WTC11 (cell line): ENCODE measurements around the gene NME4. TPM values are rescaled to one million over a fixed set of nuclear protein-coding genes. Genes with fewer than 3 reads are reported as not detected.

Experiments used
- ATAC-seq: fragments of 200-7000 bp; cut with Tn5 transposase; 2 replicates; pipeline ENCODE4 v1.10.0; 2021; ENCODE audit warnings: mild to moderate bottlenecking, moderate library complexity
- CTCF ChIA-PET: fragments of 300-600 bp; sonication (Branson Sonifier 250); formaldehyde crosslinking; loops from one replicate; lab custom pipeline; 2021; ENCODE audit warnings: antibody characterized with exemption; lab: Charles Lee
- POLR2A ChIA-PET: fragments of 350-600 bp; sonication (Branson Sonifier 250); formaldehyde crosslinking; loops from one replicate; lab custom pipeline; 2021; ENCODE audit warnings: antibody characterized with exemption; lab: Charles Lee
- DNase-seq: peaks from one replicate; pipeline ENCODE4 v3.0.0; 2021; ENCODE audit warnings: low spot score
- H3K27ac Mint-ChIP-seq: 2 replicates; pipeline ENCODE4 v1.8.0; 2021; ENCODE audit warnings: mixed read lengths
- H3K27me3 Mint-ChIP-seq: 2 replicates; pipeline ENCODE4 v1.8.0; 2021; ENCODE audit warnings: low read depth, mild to moderate bottlenecking, moderate library complexity, mixed read lengths
- H3K36me3 Mint-ChIP-seq: 2 replicates; pipeline ENCODE4 v1.8.0; 2021; ENCODE audit warnings: mixed read lengths
- H3K4me1 Mint-ChIP-seq: 2 replicates; pipeline ENCODE4 v1.8.0; 2022; ENCODE audit warnings: mixed read lengths
- H3K4me3 Mint-ChIP-seq: 2 replicates; pipeline ENCODE4 v1.8.0; 2021; ENCODE audit warnings: mild to moderate bottlenecking, moderate library complexity, mixed read lengths
- H3K9me3 Mint-ChIP-seq: 2 replicates; pipeline ENCODE4 v1.8.0; 2021; ENCODE audit warnings: mixed read lengths
- CREB1 ChIP-seq: sonication (generic); formaldehyde crosslinking; IDR thresholded peaks from 2 replicates; pipeline ENCODE4 v1.8.0; 2023; ENCODE audit warnings: mild to moderate bottlenecking, missing genetic modification reagents
- CREM ChIP-seq: sonication (generic); formaldehyde crosslinking; IDR thresholded peaks from 2 replicates; pipeline ENCODE4 v1.8.1; 2022; ENCODE audit warnings: mild to moderate bottlenecking, missing genetic modification reagents, moderate library complexity
- EMX1 ChIP-seq: fragments of 250-450 bp; sonication (Bioruptor Pico); IDR thresholded peaks from 2 replicates; pipeline ENCODE4 v1.8.0; 2021; ENCODE audit warnings: mild to moderate bottlenecking
- ESRRA ChIP-seq: sonication (generic); formaldehyde crosslinking; IDR thresholded peaks from 2 replicates; pipeline ENCODE4 v1.8.1; 2022; ENCODE audit warnings: mild to moderate bottlenecking, missing genetic modification reagents, borderline replicate concordance
- FOXP1 ChIP-seq: sonication (generic); formaldehyde crosslinking; IDR thresholded peaks from 2 replicates; pipeline ENCODE4 v1.8.0; 2022; ENCODE audit warnings: missing genetic modification reagents, mild to moderate bottlenecking, moderate library complexity, borderline replicate concordance
- HMGA2 ChIP-seq: fragments of 250-450 bp; sonication (Bioruptor Pico); IDR thresholded peaks from 2 replicates; pipeline ENCODE4 v1.4.0; 2021; ENCODE audit warnings: mild to moderate bottlenecking, moderate library complexity
- JAZF1 ChIP-seq: fragments of 250-450 bp; sonication (Bioruptor Pico); IDR thresholded peaks from 2 replicates; pipeline ENCODE4 v1.9.0; 2021; ENCODE audit warnings: moderate library complexity, mild to moderate bottlenecking, inconsistent platforms
- JUN ChIP-seq: sonication (generic); formaldehyde crosslinking; IDR thresholded peaks from 2 replicates; pipeline ENCODE4 v1.8.0; 2023; ENCODE audit warnings: mild to moderate bottlenecking, missing genetic modification reagents
- MAX ChIP-seq: sonication (generic); formaldehyde crosslinking; IDR thresholded peaks from 2 replicates; pipeline ENCODE4 v1.8.0; 2022; ENCODE audit warnings: mild to moderate bottlenecking, missing genetic modification reagents
- MYBL2 ChIP-seq: sonication (generic); formaldehyde crosslinking; IDR thresholded peaks from 2 replicates; pipeline ENCODE4 v1.8.1; 2023; ENCODE audit warnings: mild to moderate bottlenecking, moderate library complexity, missing genetic modification reagents
- NFE2L1 ChIP-seq: sonication (generic); formaldehyde crosslinking; IDR thresholded peaks from 2 replicates; pipeline ENCODE4 v1.8.1; 2023; ENCODE audit warnings: missing genetic modification reagents
- NR2C2 ChIP-seq: sonication (generic); formaldehyde crosslinking; IDR thresholded peaks from 2 replicates; pipeline ENCODE4 v1.8.0; 2022; ENCODE audit warnings: mild to moderate bottlenecking, missing genetic modification reagents
- RELA ChIP-seq: sonication (generic); formaldehyde crosslinking; IDR thresholded peaks from 2 replicates; pipeline ENCODE4 v1.8.1; 2022; ENCODE audit warnings: missing genetic modification reagents, mild to moderate bottlenecking, borderline replicate concordance
- SP1 ChIP-seq: sonication (generic); formaldehyde crosslinking; conservative IDR thresholded peaks from 2 replicates; pipeline ENCODE4 v1.8.1; 2022; ENCODE audit warnings: missing genetic modification reagents
- USF2 ChIP-seq: sonication (generic); formaldehyde crosslinking; IDR thresholded peaks from 2 replicates; pipeline ENCODE4 v1.8.1; 2023; ENCODE audit warnings: mild to moderate bottlenecking, missing genetic modification reagents, moderate library complexity
- ZNF263 ChIP-seq: sonication (generic); formaldehyde crosslinking; IDR thresholded peaks from 2 replicates; pipeline ENCODE4 v1.8.1; 2022; ENCODE audit warnings: low read depth, mild to moderate bottlenecking, moderate library complexity, missing genetic modification reagents
- total RNA-seq: library from RNA; stranded (reverse); gene quantifications from 3 replicates; pipeline ENCODE4 v1.2.3, GENCODE V29; 2021
- TF ChIP-seq, protein P1 (sequence below): sonication (generic); formaldehyde crosslinking; IDR thresholded peaks from 2 replicates; pipeline ENCODE4 v1.8.0; 2023; ENCODE audit warnings: missing genetic modification reagents, mild to moderate bottlenecking, borderline replicate concordance

NME4 gene
- total RNA-seq, 1 experiment from 2014 or later = 467 TPM

GRCh38 chr16:350203-350602 lies 46.8 kb upstream of the NME4 start:
- H3K36me3 Mint-ChIP-seq = peaks cover 25% of the 10 kb centered on the region
- CTCF ChIA-PET = no interaction called here
- peak overlapping the region; percentile 39 for H3K27ac Mint-ChIP-seq
- DNase-seq (no peak), ATAC-seq (no peak)
- POLR2A ChIA-PET = no interaction called here
- no peak for TF ChIP-seq HMGA2 (CRISPR knock-in tag)
- TF ChIP-seq FOXP1 (CRISPR knock-in tag) = no peak
- TF ChIP-seq JAZF1 (CRISPR knock-in tag) = no peak
- no peak for TF ChIP-seq SP1 (CRISPR knock-in tag)
- TF ChIP-seq CREM = no peak
- TF ChIP-seq NR2C2 (CRISPR knock-in tag) = no peak
- TF ChIP-seq MYBL2 = no peak
- TF ChIP-seq JUN (CRISPR knock-in tag) = no peak
- TF ChIP-seq, protein P1, sequence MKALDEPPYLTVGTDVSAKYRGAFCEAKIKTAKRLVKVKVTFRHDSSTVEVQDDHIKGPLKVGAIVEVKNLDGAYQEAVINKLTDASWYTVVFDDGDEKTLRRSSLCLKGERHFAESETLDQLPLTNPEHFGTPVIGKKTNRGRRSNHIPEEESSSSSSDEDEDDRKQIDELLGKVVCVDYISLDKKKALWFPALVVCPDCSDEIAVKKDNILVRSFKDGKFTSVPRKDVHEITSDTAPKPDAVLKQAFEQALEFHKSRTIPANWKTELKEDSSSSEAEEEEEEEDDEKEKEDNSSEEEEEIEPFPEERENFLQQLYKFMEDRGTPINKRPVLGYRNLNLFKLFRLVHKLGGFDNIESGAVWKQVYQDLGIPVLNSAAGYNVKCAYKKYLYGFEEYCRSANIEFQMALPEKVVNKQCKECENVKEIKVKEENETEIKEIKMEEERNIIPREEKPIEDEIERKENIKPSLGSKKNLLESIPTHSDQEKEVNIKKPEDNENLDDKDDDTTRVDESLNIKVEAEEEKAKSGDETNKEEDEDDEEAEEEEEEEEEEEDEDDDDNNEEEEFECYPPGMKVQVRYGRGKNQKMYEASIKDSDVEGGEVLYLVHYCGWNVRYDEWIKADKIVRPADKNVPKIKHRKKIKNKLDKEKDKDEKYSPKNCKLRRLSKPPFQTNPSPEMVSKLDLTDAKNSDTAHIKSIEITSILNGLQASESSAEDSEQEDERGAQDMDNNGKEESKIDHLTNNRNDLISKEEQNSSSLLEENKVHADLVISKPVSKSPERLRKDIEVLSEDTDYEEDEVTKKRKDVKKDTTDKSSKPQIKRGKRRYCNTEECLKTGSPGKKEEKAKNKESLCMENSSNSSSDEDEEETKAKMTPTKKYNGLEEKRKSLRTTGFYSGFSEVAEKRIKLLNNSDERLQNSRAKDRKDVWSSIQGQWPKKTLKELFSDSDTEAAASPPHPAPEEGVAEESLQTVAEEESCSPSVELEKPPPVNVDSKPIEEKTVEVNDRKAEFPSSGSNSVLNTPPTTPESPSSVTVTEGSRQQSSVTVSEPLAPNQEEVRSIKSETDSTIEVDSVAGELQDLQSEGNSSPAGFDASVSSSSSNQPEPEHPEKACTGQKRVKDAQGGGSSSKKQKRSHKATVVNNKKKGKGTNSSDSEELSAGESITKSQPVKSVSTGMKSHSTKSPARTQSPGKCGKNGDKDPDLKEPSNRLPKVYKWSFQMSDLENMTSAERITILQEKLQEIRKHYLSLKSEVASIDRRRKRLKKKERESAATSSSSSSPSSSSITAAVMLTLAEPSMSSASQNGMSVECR (CRISPR knock-in tag) = no peak
- TF ChIP-seq USF2 (CRISPR knock-in tag) = no peak
- no peak for TF ChIP-seq RELA
- no peak for TF ChIP-seq NFE2L1 (CRISPR knock-in tag)
- no peak for TF ChIP-seq ZNF263
- TF ChIP-seq EMX1 (CRISPR knock-in tag) = no peak
- peak overlapping the region; percentile 76 for H3K4me3 Mint-ChIP-seq
- no peaks in the 10 kb centered on the region; the same call in 1 of the 2 replicates for H3K27me3 Mint-ChIP-seq
- H3K9me3 Mint-ChIP-seq = no peaks in the 10 kb centered on the region
- peaks cover 6% of the 10 kb centered on the region for H3K4me1 Mint-ChIP-seq

- ChIA-PET CTCF (interaction anchor here (0.5 to 2.8 kb wide), 32 partner anchors 9 to 308 kb away, joined by 3 to 42 read pairs (median 4); partner anchors contain the start of genes LUC7L, MRPL28 and RHBDF1), POLR2A (interaction anchor here (1.0 to 1.2 kb wide), 3 partner anchors 14 to 299 kb away, joined by 3 to 5 read pairs (median 4); partner anchors contain the start of genes POLR3K and SNRNP25)
- H3K9me3 Mint-ChIP-seq = no peaks in the 10 kb centered on the region
- H3K36me3 Mint-ChIP-seq = peaks cover 10% of the 10 kb centered on the region
- no peaks in the 10 kb centered on the region; the same call in 1 of the 2 replicates for H3K27me3 Mint-ChIP-seq
- DNase-seq = no peak
- peak overlapping the region; percentile 76 for H3K4me3 Mint-ChIP-seq
- peaks cover 6% of the 10 kb centered on the region for H3K4me1 Mint-ChIP-seq
- H3K27ac Mint-ChIP-seq = no peak overlapping the region
- peak; percentile 0; the same call in 1 of the 2 replicates for ATAC-seq
- no peak for TF ChIP-seq ESRRA
- no peak for TF ChIP-seq CREB1
- peak; percentile 35; the same call in 1 of the 2 replicates for TF ChIP-seq MAX (CRISPR knock-in tag)
- TF ChIP-seq, all 79 proteins: peak for 1
Observed at GRCh38 chr16:351804-352520, 45.0 kb upstream of the NME4 start.
